ENCODE measurements around the gene MRPL55. TPM values are rescaled to one million over a fixed set of nuclear protein-coding genes. Genes with fewer than 3 reads are reported as not detected.

Gene MRPL55
- total and polyA plus RNA-seq, 4 donors, result 44.4 to 137 (median 73.3) TPM

DNA sequence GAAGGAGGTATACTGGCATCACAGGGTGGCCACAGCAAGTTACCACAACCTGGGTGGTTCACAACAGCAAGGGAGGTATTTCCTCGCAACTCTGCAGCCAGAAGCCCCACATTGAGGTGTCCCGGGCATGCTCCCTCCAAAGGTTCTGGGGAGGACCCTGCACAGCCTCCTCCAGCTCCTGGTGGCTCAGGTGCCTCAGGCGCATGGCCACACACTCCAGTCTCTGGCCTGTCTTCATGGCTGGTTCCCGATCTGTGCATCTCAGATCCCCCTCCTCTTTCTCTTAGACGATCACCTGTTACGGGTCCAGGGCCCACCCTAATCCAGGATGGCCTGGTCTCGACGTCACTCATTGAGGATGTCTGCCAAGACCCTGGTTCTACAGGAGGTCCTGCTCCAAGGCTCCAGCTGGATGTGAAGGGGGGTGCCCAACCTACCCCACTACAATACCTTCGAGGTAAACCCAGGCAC is 33.3 kb downstream of the MRPL55 start:
- Histone ChIP-seq H3K9ac (ENCODE audit: insufficient read depth in 1 of 2, low read length in 2 of 2) (no peak overlapping the region), H3K36me3 (ENCODE audit: control insufficient read depth in 4 of 4, insufficient read depth in 4 of 4, low read length in 4 of 4) (no peaks in the 10 kb centered on the region), H3K4me1 (ENCODE audit: control insufficient read depth in 5 of 5, insufficient read depth in 5 of 5, low read length in 5 of 5) (peaks cover 0 to 4% (median 0%) of the 10 kb centered on the region in 5 donors), H3K4me3 (no peak overlapping the region), H3K9me3 (ENCODE audit: control insufficient read depth in 4 of 4, insufficient read depth in 3 of 4, low read length in 3 of 4) (no peaks in the 10 kb centered on the region), H3K27ac (ENCODE audit: low read depth in 1 of 2, low read length in 1 of 2) (no peak overlapping the region), H3K27me3 (ENCODE audit: control insufficient read depth in 3 of 3, insufficient read depth in 3 of 3, low read length in 2 of 3) (peaks cover 0 to 14% (median 10%) of the 10 kb centered on the region in 3 donors)
- ATAC-seq (ENCODE audit: insufficient read depth, low FRiP score) (no peak), DNase-seq (no peak)
- TF ChIP-seq, protein P1, sequence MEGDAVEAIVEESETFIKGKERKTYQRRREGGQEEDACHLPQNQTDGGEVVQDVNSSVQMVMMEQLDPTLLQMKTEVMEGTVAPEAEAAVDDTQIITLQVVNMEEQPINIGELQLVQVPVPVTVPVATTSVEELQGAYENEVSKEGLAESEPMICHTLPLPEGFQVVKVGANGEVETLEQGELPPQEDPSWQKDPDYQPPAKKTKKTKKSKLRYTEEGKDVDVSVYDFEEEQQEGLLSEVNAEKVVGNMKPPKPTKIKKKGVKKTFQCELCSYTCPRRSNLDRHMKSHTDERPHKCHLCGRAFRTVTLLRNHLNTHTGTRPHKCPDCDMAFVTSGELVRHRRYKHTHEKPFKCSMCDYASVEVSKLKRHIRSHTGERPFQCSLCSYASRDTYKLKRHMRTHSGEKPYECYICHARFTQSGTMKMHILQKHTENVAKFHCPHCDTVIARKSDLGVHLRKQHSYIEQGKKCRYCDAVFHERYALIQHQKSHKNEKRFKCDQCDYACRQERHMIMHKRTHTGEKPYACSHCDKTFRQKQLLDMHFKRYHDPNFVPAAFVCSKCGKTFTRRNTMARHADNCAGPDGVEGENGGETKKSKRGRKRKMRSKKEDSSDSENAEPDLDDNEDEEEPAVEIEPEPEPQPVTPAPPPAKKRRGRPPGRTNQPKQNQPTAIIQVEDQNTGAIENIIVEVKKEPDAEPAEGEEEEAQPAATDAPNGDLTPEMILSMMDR (IDR thresholded peaks at IDR 0.05; ENCODE audit: control extremely low read depth, extremely low read depth), result no peak
- 82 to 87% methylated on average over 9 of the region's 9 CpGs for WGBS, 2 donors

DNA sequence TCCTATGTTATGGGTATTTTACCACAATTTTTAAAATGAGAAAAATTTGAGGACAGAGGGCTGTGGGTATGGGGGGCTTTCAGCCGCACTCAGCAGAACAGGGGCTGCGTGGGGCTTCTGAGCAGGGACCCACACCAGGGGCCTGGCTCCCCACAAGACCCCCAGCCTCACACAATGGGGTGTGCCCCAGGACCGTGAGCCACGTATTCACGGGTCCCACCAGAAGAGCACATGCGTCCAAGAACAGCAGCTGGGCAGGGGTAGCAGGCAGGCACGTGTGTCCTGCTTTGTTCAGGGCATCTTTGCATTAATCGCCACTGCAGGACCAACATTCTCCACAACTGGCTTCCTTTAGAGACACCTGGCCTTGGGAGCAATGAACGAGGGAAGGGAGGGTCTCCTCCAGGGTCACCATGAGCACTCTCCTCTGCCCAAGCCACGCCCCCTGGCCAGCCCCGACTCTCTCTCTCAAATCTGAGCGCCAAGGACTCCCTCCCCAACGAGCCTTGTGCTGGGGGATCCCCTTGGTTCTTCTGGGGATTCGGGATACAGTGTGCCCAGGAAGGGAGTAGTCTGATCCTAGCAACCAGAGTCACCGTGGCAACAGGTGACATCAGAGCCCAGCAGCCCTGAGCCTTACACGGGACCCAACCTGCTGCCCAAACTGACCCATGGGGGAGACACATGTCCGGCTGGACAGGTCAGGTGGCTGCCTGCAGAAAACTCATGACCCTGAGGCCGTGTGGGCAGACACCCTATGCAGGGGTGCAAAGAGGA is 34.0 kb downstream of the MRPL55 start:
- WGBS, 2 donors, result 50 to 63% methylated on average over 16 to 18 of the region's 18 CpGs
- Histone ChIP-seq H3K36me3 (ENCODE audit: control insufficient read depth in 4 of 4, insufficient read depth in 4 of 4, low read length in 4 of 4) (no peaks in the 10 kb centered on the region), H3K4me3 (no peak overlapping the region), H3K27me3 (ENCODE audit: control insufficient read depth in 3 of 3, insufficient read depth in 3 of 3, low read length in 2 of 3) (peaks cover 0 to 21% (median 16%) of the 10 kb centered on the region in 3 donors), H3K9ac (ENCODE audit: insufficient read depth in 1 of 2, low read length in 2 of 2) (no peak overlapping the region), H3K9me3 (ENCODE audit: control insufficient read depth in 4 of 4, insufficient read depth in 3 of 4, low read length in 3 of 4) (no peaks in the 10 kb centered on the region), H3K4me1 (ENCODE audit: control insufficient read depth in 5 of 5, insufficient read depth in 5 of 5, low read length in 5 of 5) (peaks cover 0 to 4% (median 0%) of the 10 kb centered on the region in 5 donors), H3K27ac (ENCODE audit: low read depth in 1 of 2, low read length in 1 of 2) (no peak overlapping the region)
- TF ChIP-seq, protein P1 (IDR thresholded peaks at IDR 0.05; ENCODE audit: control extremely low read depth, extremely low read depth), result no peak
- ATAC-seq (ENCODE audit: insufficient read depth, low FRiP score), result no peak
- DNase-seq, result no peak

DNA sequence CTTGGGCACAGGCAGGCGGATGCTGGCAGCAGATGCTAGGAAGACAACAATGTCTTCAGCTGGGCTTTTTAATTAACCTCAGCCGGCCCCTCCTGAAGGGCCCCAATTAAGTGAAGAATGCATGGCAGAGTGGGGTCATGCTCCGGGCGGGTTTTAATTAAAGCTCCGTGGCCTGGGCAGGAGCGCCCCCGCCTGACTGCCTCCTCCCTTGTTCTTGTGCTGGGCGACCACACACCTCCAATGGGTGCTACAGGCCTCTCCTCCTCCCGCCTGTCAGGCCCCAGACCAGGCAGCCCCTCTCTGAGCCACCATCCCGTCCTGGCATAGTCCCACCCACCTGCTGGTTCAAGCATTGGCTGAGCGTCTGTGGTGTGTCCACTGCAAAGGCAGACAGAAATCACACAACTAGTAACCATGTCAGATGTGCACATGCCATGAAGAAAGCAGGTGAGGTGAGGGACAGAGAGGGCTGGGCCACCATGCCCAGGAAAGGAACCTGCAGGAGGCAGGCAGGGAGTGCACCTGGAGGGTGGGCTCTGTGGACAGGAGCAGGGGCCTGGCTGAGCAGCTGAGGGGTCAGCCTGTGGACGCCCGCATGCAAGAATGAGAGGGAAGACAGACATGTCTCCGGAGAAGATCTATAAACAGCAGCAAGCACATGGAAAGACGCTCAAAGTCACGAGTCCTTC is 35.1 kb downstream of the MRPL55 start:
- H3K27ac ChIP-seq (ENCODE audit: low read depth in 1 of 2, low read length in 1 of 2), result no peak overlapping the region
- peaks cover 0 to 2% (median 0%) of the 10 kb centered on the region in 4 donors for H3K9me3 ChIP-seq (ENCODE audit: control insufficient read depth in 4 of 4, insufficient read depth in 3 of 4, low read length in 3 of 4)
- H3K27me3 ChIP-seq (ENCODE audit: control insufficient read depth in 3 of 3, insufficient read depth in 3 of 3, low read length in 2 of 3), result peaks cover 0 to 32% (median 22%) of the 10 kb centered on the region in 3 donors
- 46% methylated on average over 15 to 16 of the region's 16 CpGs for whole genome bisulfite sequencing, 2 donors
- DNase-seq, result no peak
- H3K4me3 ChIP-seq, result no peak overlapping the region
- no peak overlapping the region for H3K9ac ChIP-seq (ENCODE audit: insufficient read depth in 1 of 2, low read length in 2 of 2)
- no peak for ATAC-seq (ENCODE audit: insufficient read depth, low FRiP score)
- H3K4me1 ChIP-seq (ENCODE audit: control insufficient read depth in 5 of 5, insufficient read depth in 5 of 5, low read length in 5 of 5), result peaks cover 0 to 4% (median 0%) of the 10 kb centered on the region in 5 donors
- no peaks in the 10 kb centered on the region for H3K36me3 ChIP-seq (ENCODE audit: control insufficient read depth in 4 of 4, insufficient read depth in 4 of 4, low read length in 4 of 4)
- TF ChIP-seq, protein P1 (IDR thresholded peaks at IDR 0.05; ENCODE audit: control extremely low read depth, extremely low read depth), result no peak
